Endodermal cell (in vitro differentiated cells): Measurements from ENCODE around the gene SND1. TPM values are rescaled to one million over a fixed set of nuclear protein-coding genes. Genes with fewer than 3 reads are reported as not detected.

ENCODE experiments used
- DNase-seq: peaks from one replicate; pipeline ENCODE4 v3.0.0-alpha.2; 2017
- H3K27ac ChIP-seq: 2 replicates; pipeline ENCODE4 v1.5.1; 2013; ENCODE audit warnings: mild to moderate bottlenecking, low read depth, low read length, moderate library complexity
- H3K27me3 ChIP-seq: 2 replicates; pipeline ENCODE4 v1.6.1; 2013; ENCODE audit warnings: mild to moderate bottlenecking, low read length, moderate library complexity; ENCODE audit not compliant: insufficient read depth, control insufficient read depth, poor library complexity, severe bottlenecking
- H3K36me3 ChIP-seq: 2 replicates; pipeline ENCODE4 v1.7.0; 2013; ENCODE audit warnings: mild to moderate bottlenecking, low read length, moderate library complexity; ENCODE audit not compliant: control insufficient read depth, insufficient read depth
- H3K4me1 ChIP-seq: one replicate; pipeline ENCODE4 v1.7.0; 2013; ENCODE audit warnings: low read length; ENCODE audit not compliant: control insufficient read depth, insufficient read depth
- H3K4me3 ChIP-seq: 2 replicates; pipeline ENCODE4 v1.5.1; 2013; ENCODE audit warnings: mild to moderate bottlenecking, low read length, moderate library complexity
- H3K9ac ChIP-seq: 2 replicates; pipeline ENCODE4 v1.6.1; 2013; ENCODE audit warnings: mild to moderate bottlenecking, low read length, moderate library complexity; ENCODE audit not compliant: poor library complexity, severe bottlenecking; ENCODE audit errors: extremely low read depth
- H3K9me3 ChIP-seq: 2 replicates; pipeline ENCODE4 v1.6.1; 2013; ENCODE audit warnings: mild to moderate bottlenecking, low read length, moderate library complexity; ENCODE audit not compliant: control insufficient read depth
- H3K27ac Mint-ChIP-seq: 2 replicates; pipeline ENCODE4 v1.8.0; 2020; ENCODE audit warnings: mixed read lengths
- H3K27me3 Mint-ChIP-seq: 2 replicates; pipeline ENCODE4 v1.8.0; 2021; ENCODE audit warnings: mild to moderate bottlenecking, mixed read lengths; ENCODE audit not compliant: insufficient read depth
- H3K36me3 Mint-ChIP-seq: 2 replicates; pipeline ENCODE4 v1.8.0; 2020; ENCODE audit warnings: low read depth, mixed read lengths
- H3K4me1 Mint-ChIP-seq: 2 replicates; pipeline ENCODE4 v1.8.0; 2020; ENCODE audit warnings: mixed read lengths
- H3K4me3 Mint-ChIP-seq: 2 replicates; pipeline ENCODE4 v1.8.0; 2020; ENCODE audit warnings: mild to moderate bottlenecking, moderate library complexity, mixed read lengths
- H3K9me3 Mint-ChIP-seq: 2 replicates; pipeline ENCODE4 v1.8.0; 2020; ENCODE audit warnings: mild to moderate bottlenecking, mixed read lengths
- WGBS, 2 experiments: methylation state at CpG; one replicate each; pipeline versions ENCODE4 v1.1.5 to v1.1.7; 2013; ENCODE audit warnings: missing lambda C conversion rate in 2 of 2, mixed read lengths in 1 of 2; ENCODE audit not compliant: insufficient coverage in 1 of 2, insufficient read length in 1 of 2; 5-methylcytosine and 5-hydroxymethylcytosine counted together
- total RNA-seq, 2 donors: library from RNA; stranded (reverse); fragmentation: NEBNext Ultra II Directional in 1 of 2; extraction: Animal tissue kit (Norgen Biotek cat#: 25700) in 1 of 2; gene quantifications; 2 replicates in 1 of 2; 3 replicates in 1 of 2; pipeline ENCODE4 v1.2.1, GENCODE V29; 2021
- TF ChIP-seq, protein P1 (sequence below): fragments of 200-600 bp; sonication (generic); conservative IDR thresholded peaks from 2 replicates; pipeline ENCODE4 v1.5.0; 2021; ENCODE audit warnings: antibody characterized with exemption, mild to moderate bottlenecking

Gene SND1
- total RNA-seq, 2 donors from 2014 or later = 240 to 267 TPM

GRCh38 chr7:128042012-128042411, 390.0 kb downstream of the SND1 start:
- no peak overlapping the region for H3K4me3 Mint-ChIP-seq
- no peaks in the 10 kb centered on the region for H3K27me3 Mint-ChIP-seq
- Histone ChIP-seq H3K27me3 (no peaks in the 10 kb centered on the region), H3K36me3 (peaks cover 12% of the 10 kb centered on the region), H3K27ac (peak overlapping the region; percentile 45), H3K9ac (no peak overlapping the region), H3K4me3 (no peak overlapping the region), H3K4me1 (no peaks in the 10 kb centered on the region), H3K9me3 (no peaks in the 10 kb centered on the region)
- TF ChIP-seq, protein P1, sequence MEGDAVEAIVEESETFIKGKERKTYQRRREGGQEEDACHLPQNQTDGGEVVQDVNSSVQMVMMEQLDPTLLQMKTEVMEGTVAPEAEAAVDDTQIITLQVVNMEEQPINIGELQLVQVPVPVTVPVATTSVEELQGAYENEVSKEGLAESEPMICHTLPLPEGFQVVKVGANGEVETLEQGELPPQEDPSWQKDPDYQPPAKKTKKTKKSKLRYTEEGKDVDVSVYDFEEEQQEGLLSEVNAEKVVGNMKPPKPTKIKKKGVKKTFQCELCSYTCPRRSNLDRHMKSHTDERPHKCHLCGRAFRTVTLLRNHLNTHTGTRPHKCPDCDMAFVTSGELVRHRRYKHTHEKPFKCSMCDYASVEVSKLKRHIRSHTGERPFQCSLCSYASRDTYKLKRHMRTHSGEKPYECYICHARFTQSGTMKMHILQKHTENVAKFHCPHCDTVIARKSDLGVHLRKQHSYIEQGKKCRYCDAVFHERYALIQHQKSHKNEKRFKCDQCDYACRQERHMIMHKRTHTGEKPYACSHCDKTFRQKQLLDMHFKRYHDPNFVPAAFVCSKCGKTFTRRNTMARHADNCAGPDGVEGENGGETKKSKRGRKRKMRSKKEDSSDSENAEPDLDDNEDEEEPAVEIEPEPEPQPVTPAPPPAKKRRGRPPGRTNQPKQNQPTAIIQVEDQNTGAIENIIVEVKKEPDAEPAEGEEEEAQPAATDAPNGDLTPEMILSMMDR = no peak
- no peaks in the 10 kb centered on the region for H3K9me3 Mint-ChIP-seq
- H3K36me3 Mint-ChIP-seq = peaks cover 5% of the 10 kb centered on the region
- WGBS, 2 experiments = 99 to 100% methylated on average over 2 of the region's 2 CpGs
- H3K4me1 Mint-ChIP-seq = no peaks in the 10 kb centered on the region
- no peak for DNase-seq
- H3K27ac Mint-ChIP-seq = no peak overlapping the region

DNA sequence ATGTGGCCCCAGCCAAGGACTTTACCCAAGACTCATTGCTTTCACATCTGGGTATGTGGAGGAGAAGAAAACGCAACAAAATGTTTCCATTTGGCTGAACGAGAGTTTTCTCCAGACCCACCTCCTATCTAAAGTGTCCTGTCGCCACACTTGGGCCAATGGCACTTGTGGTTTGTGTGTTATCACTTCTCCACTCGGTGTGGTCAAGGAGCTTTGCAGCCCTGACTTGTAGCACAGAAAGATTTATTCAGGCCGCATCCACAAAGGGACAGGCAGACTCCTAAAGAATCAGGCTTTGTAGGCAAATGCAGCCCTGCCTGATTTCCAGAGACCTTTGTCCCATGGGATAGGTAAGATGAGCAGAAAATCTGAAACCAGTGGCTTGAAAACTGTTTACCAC, 392.1 kb downstream of the SND1 start:
- Mint-ChIP-seq H3K9me3 (no peaks in the 10 kb centered on the region), H3K27ac (no peak overlapping the region), H3K4me3 (no peak overlapping the region), H3K4me1 (no peaks in the 10 kb centered on the region), H3K36me3 (peaks cover 5% of the 10 kb centered on the region), H3K27me3 (no peaks in the 10 kb centered on the region)
- no peak overlapping the region for H3K4me3 ChIP-seq
- peaks cover 12% of the 10 kb centered on the region for H3K36me3 ChIP-seq
- H3K27me3 ChIP-seq = no peaks in the 10 kb centered on the region
- no peak for DNase-seq
- WGBS, 2 experiments = 96 to 100% methylated on average over 2 to 5 of the region's 5 CpGs
- TF ChIP-seq, protein P1 = no peak
- H3K4me1 ChIP-seq = no peaks in the 10 kb centered on the region
- no peaks in the 10 kb centered on the region for H3K9me3 ChIP-seq
- H3K9ac ChIP-seq = no peak overlapping the region
- no peak overlapping the region for H3K27ac ChIP-seq

DNA sequence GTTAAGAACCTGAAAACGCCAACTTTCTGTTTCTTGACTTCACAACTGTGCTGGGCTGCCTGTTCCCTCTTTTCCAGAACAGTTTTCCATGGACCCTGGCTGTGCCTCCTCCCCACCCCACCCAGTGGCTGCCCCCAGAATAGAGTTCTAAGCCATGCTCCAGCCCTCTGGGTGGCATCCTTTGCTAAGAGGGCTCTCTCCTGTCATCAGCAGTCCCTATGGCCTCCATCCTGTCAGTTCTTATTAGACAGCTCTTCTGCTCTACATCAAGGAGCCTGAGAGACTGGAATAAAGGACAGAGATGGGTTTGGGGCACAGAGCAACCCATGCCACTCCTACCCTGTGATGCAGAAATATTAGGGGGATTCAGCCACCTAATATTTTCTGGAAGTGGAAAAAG, 393.2 kb downstream of the SND1 start:
- Histone ChIP-seq H3K36me3 (peaks cover 12% of the 10 kb centered on the region), H3K4me1 (no peaks in the 10 kb centered on the region), H3K27ac (no peak overlapping the region), H3K4me3 (no peak overlapping the region), H3K9me3 (no peaks in the 10 kb centered on the region), H3K9ac (no peak overlapping the region), H3K27me3 (no peaks in the 10 kb centered on the region)
- no peak overlapping the region for H3K27ac Mint-ChIP-seq
- H3K27me3 Mint-ChIP-seq = no peaks in the 10 kb centered on the region
- no peaks in the 10 kb centered on the region for H3K9me3 Mint-ChIP-seq
- DNase-seq = no peak
- TF ChIP-seq, protein P1 = no peak
- H3K4me3 Mint-ChIP-seq = no peak overlapping the region
- WGBS, 2 experiments = 93% methylated on average over 1 of the region's 1 CpG; no CpG with 5 or more reads in 1 of the 2 experiments
- no peaks in the 10 kb centered on the region for H3K4me1 Mint-ChIP-seq
- peaks cover 5% of the 10 kb centered on the region for H3K36me3 Mint-ChIP-seq
